ENCODE measurements around the gene PDK2.

DNA sequence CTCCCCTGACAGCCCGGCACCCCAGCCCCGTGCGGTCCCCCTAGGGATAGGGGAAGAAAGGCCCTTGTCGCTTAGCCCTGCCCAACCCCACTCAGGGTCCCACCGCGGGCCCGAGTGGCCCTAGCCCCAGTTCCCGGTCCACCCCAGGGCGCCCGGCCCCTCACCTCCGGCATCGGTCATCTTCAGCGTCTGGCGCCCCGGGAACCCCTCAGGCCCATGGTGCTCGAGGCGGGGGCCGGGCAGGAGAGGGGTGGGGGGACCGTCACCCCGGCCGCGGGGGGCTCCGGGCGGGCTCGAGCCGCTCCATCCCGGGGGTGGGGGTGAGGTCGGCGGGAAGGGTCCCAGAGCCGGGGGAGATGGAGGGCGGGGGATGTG, 34.2 kb downstream of the PDK2 start:
- TF ChIP-seq ZNF384 (IDR thresholded peaks at IDR 0.05) = no peak
- TF ChIP-seq FOXM1 (IDR thresholded peaks at IDR 0.05; ENCODE audit: borderline replicate concordance) = no peak
- TF ChIP-seq TARDBP (IDR thresholded peaks at IDR 0.05) = no peak
- TF ChIP-seq SP1 (IDR thresholded peaks at IDR 0.05) = no peak
- TF ChIP-seq FOXA1 (IDR thresholded peaks at IDR 0.05) = no peak
- no peak for TF ChIP-seq L3MBTL2 (conservative IDR thresholded peaks at IDR 0.05)
- TF ChIP-seq BHLHE40 (IDR thresholded peaks at IDR 0.05; ENCODE audit: borderline replicate concordance) = no peak

Data from HEK293T (cell line).